ENCODE measurements around the gene PPP1R12C.
A peak's percentile ranks its signal among the peaks of the same experiment; 100 is the strongest.

The PPP1R12C gene

GRCh38 chr19:55146705-55147273 is 29.4 kb upstream of the PPP1R12C start:
- no peak for DNase-seq (ENCODE audit: low read depth in 2 of 2)

- no peak for DNase-seq (ENCODE audit: low read depth in 2 of 2)
Observed at GRCh38 chr19:55146078-55146704, 28.8 kb upstream of the PPP1R12C start.

- no peak for DNase-seq (ENCODE audit: low read depth in 2 of 2)
Observed at GRCh38 chr19:55145232-55145631, 27.8 kb upstream of the PPP1R12C start.

GRCh38 chr19:55141696-55142095 is 24.3 kb upstream of the PPP1R12C start:
- DNase-seq (ENCODE audit: low read depth in 2 of 2): no peak

- no peak for DNase-seq (ENCODE audit: low read depth in 2 of 2)
Observed at GRCh38 chr19:55137915-55138314, 20.5 kb upstream of the PPP1R12C start.

GRCh38 chr19:55136399-55137102 is 19.1 kb upstream of the PPP1R12C start:
- DNase-seq (ENCODE audit: low read depth in 2 of 2): no peak

- DNase-seq (ENCODE audit: low read depth in 2 of 2): no peak
Observed at GRCh38 chr19:55134736-55135135, 17.3 kb upstream of the PPP1R12C start.

- no peak for DNase-seq (ENCODE audit: low read depth in 2 of 2)
Observed at GRCh38 chr19:55133639-55134444, 16.4 kb upstream of the PPP1R12C start.

GRCh38 chr19:55132453-55133129 is 15.2 kb upstream of the PPP1R12C start:
- DNase-seq (ENCODE audit: low read depth in 2 of 2): no peak

- DNase-seq (ENCODE audit: low read depth in 2 of 2): no peak
Observed at GRCh38 chr19:55131421-55131820, 14.0 kb upstream of the PPP1R12C start.

GRCh38 chr19:55119053-55119452 is 1.6 kb upstream of the PPP1R12C start:
- DNase-seq (ENCODE audit: low read depth in 2 of 2): no peak

- DNase-seq (ENCODE audit: low read depth in 2 of 2): no peak
Observed at GRCh38 chr19:55118401-55118991, 1.1 kb upstream of the PPP1R12C start.

- DNase-seq (ENCODE audit: low read depth in 2 of 2): peak; percentile 94 to 99
Observed at GRCh38 chr19:55117663-55118391, 390 bp upstream of the PPP1R12C start.

GRCh38 chr19:55116232-55116858 is 1.1 kb downstream of the PPP1R12C start:
- DNase-seq (ENCODE audit: low read depth in 2 of 2): peak; percentile 21 to 41

GRCh38 chr19:55115446-55116065 is 1.9 kb downstream of the PPP1R12C start:
- no peak for DNase-seq (ENCODE audit: low read depth in 2 of 2)

- DNase-seq (ENCODE audit: low read depth in 2 of 2): no peak
Observed at GRCh38 chr19:55114566-55115145, 2.8 kb downstream of the PPP1R12C start.

GRCh38 chr19:55113570-55114039 is 3.8 kb downstream of the PPP1R12C start:
- DNase-seq (ENCODE audit: low read depth in 2 of 2): no peak

GRCh38 chr19:55112777-55113569 is 4.5 kb downstream of the PPP1R12C start:
- no peak for DNase-seq (ENCODE audit: low read depth in 2 of 2)
